ENCODE measurements around the gene EGFL8. TPM values are rescaled to one million over a fixed set of nuclear protein-coding genes. Genes with fewer than 3 reads are reported as not detected.

Gene EGFL8
- total and polyA plus RNA-seq, 2 donors (not counting 3 experiments of a cell fraction or from before 2014, with no cell fraction given), result 9.0 to 12.6 TPM

GRCh38 chr6:32195652-32195901 is 31.2 kb downstream of the EGFL8 start:
- H3K4me3 ChIP-seq (replicated peaks in 1 of 3; ENCODE audit: insufficient read depth in 1 of 3, low read depth in 1 of 3, low read length in 3 of 3), result no peak overlapping the region
- BruUV-seq (replicated peaks), result no TSS peak
- H3K9ac ChIP-seq (replicated peaks; ENCODE audit: extremely low read depth, insufficient read depth, low read length), result peak overlapping the region; percentile 99
- no peak overlapping the region for H2AFZ ChIP-seq (ENCODE audit: low read depth, low read length)
- POLR2A ChIA-PET, result interaction anchor here (0.7 to 1.6 kb wide), 7 partner anchors 9 to 68 kb away, joined by 3 to 9 read pairs (median 4); partner anchors contain the start of genes ATF6B and FKBPL
- H3K4me2 ChIP-seq (ENCODE audit: insufficient read depth, low read length), result no peak overlapping the region
- DNase-seq (ENCODE audit: low read depth, low spot score) (peak; percentile 100), FAIRE-seq (peak; percentile 99)
- H3K9me3 ChIP-seq (replicated peaks; ENCODE audit: control insufficient read depth, insufficient read depth, low read length), result no peaks in the 10 kb centered on the region
- TF ChIP-seq MAX (IDR thresholded peaks at IDR 0.05; ENCODE audit: insufficient read depth, insufficient read length) (no peak), GATA2 (IDR thresholded peaks at IDR 0.05; ENCODE audit: insufficient read depth, insufficient read length, low read depth, low read length) (no peak), MYC (IDR thresholded peaks at IDR 0.05; ENCODE audit: low read depth, low read length) (peak; percentile 77), FOS (IDR thresholded peaks at IDR 0.05; ENCODE audit: borderline replicate concordance, insufficient read depth, low read length) (no peak), CTCF (IDR thresholded peaks at IDR 0.05; ENCODE audit: extremely low read depth in 1 of 2, insufficient read depth in 1 of 2, low read depth in 1 of 2, low read length in 2 of 2) (peak; percentile 21 to 57), JUN (IDR thresholded peaks at IDR 0.05; ENCODE audit: borderline replicate concordance, insufficient read depth, insufficient read length, low read depth) (no peak)
- H3K36me3 ChIP-seq (ENCODE audit: control insufficient read depth in 2 of 2, extremely low read depth in 1 of 2, insufficient read depth in 2 of 2, low read length in 2 of 2), result peaks cover 0 to 4% of the 10 kb centered on the region in 2 experiments
- CTCF ChIA-PET, result interaction anchor here (0.8 to 1.6 kb wide), 22 partner anchors 9 to 643 kb away, joined by 3 to 24 read pairs (median 3); partner anchors contain the start of genes AGPAT1, ATF6B, FKBPL and NOTCH4
- H3K27me3 ChIP-seq (ENCODE audit: control insufficient read depth in 2 of 2, insufficient read depth in 2 of 2, low read length in 2 of 2), result no peaks in the 10 kb centered on the region
- H3K27ac ChIP-seq (ENCODE audit: insufficient read depth, low read depth, low read length), result peak overlapping the region; percentile 99
- dilution Hi-C loops (cut with MboI; ENCODE audit: extremely low pct_ligation_motif_present, low sequenced_read_pairs) (no loop called here), intact Hi-C loops (cut with micrococcal nuclease) (loop anchor here (1.0 to 10.0 kb wide), 8 partner anchors 17 to 774 kb away; partner anchors contain the start of genes C6orf47, CSNK2B, FKBPL and GPANK1)
- H4K20me1 ChIP-seq (replicated peaks; ENCODE audit: control insufficient read depth, extremely low read depth, insufficient read depth, low read length), result no peaks in the 10 kb centered on the region
- H3K79me2 ChIP-seq (ENCODE audit: control insufficient read depth, insufficient read depth, low read length), result peaks cover 4% of the 10 kb centered on the region
- H3K4me1 ChIP-seq (ENCODE audit: control insufficient read depth, extremely low read depth, insufficient read depth, low read length), result peaks cover 36% of the 10 kb centered on the region
- H3K9me1 ChIP-seq (replicated peaks; ENCODE audit: control insufficient read depth, extremely low read depth, insufficient read depth, low read length), result no peaks in the 10 kb centered on the region

All from endothelial cell of umbilical vein (primary cell).